BJ (cell line): ENCODE data around the gene TRIM38. TPM values are rescaled to one million over a fixed set of nuclear protein-coding genes. Genes with fewer than 3 reads are reported as not detected.

ENCODE experiments used
- CTCF ChIA-PET: fragments of 350-600 bp; formaldehyde crosslinking; extraction: SDS; loops from one replicate; lab custom pipeline; 2021; ENCODE audit warnings: antibody characterized with exemption, inconsistent platforms; lab: Yijun Ruan, JAX
- POLR2A ChIA-PET: fragments of 300-600 bp; sonication (Branson Sonifier 250); formaldehyde crosslinking; extraction: SDS; loops from one replicate; lab custom pipeline; 2021; ENCODE audit warnings: antibody characterized with exemption; lab: Charles Lee
- DNase-seq: peaks from one replicate; pipeline ENCODE4 v3.0.0-alpha.2; 2011; ENCODE audit warnings: low read depth
- H3K27me3 ChIP-seq: 2 replicates; pipeline ENCODE4 v1.6.0; 2011; ENCODE audit warnings: low read length; ENCODE audit not compliant: control insufficient read depth, insufficient read depth
- H3K36me3 ChIP-seq: 2 replicates; pipeline ENCODE4 v1.5.1; 2011; ENCODE audit warnings: low read length; ENCODE audit not compliant: control insufficient read depth, insufficient read depth
- H3K4me3 ChIP-seq: 2 replicates; pipeline ENCODE4 v1.5.1; 2011; ENCODE audit warnings: low read depth, mild to moderate bottlenecking, control low read depth, low read length
- polyA plus RNA-seq: library from polyadenylated mRNA; depleted of rRNA; stranded (reverse); fragments of >200 nt; gene quantifications from 2 replicates; pipeline ENCODE4 v1.2.3, GENCODE V29; 2011
- TF ChIP-seq, protein P1 (sequence below): IDR thresholded peaks from 2 replicates; pipeline ENCODE4 v1.5.1; 2011; ENCODE audit warnings: low read depth, mild to moderate bottlenecking, control low read depth, inconsistent platforms, low read length, moderate library complexity; ENCODE audit not compliant: insufficient read depth

The TRIM38 gene
- polyA plus RNA-seq, 1 experiment = 4.7 TPM

- Histone ChIP-seq H3K4me3 (no peak overlapping the region), H3K36me3 (no peaks in the 10 kb centered on the region), H3K27me3 (no peaks in the 10 kb centered on the region)
- ChIA-PET POLR2A (no interaction called here), CTCF (no interaction called here)
- TF ChIP-seq, protein P1, sequence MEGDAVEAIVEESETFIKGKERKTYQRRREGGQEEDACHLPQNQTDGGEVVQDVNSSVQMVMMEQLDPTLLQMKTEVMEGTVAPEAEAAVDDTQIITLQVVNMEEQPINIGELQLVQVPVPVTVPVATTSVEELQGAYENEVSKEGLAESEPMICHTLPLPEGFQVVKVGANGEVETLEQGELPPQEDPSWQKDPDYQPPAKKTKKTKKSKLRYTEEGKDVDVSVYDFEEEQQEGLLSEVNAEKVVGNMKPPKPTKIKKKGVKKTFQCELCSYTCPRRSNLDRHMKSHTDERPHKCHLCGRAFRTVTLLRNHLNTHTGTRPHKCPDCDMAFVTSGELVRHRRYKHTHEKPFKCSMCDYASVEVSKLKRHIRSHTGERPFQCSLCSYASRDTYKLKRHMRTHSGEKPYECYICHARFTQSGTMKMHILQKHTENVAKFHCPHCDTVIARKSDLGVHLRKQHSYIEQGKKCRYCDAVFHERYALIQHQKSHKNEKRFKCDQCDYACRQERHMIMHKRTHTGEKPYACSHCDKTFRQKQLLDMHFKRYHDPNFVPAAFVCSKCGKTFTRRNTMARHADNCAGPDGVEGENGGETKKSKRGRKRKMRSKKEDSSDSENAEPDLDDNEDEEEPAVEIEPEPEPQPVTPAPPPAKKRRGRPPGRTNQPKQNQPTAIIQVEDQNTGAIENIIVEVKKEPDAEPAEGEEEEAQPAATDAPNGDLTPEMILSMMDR = no peak
- DNase-seq = no peak
These were observed 31.2 kb upstream of the TRIM38 start for GRCh38 chr6:25931411-25931709.

- Histone ChIP-seq H3K27me3 (no peaks in the 10 kb centered on the region), H3K4me3 (no peak overlapping the region), H3K36me3 (no peaks in the 10 kb centered on the region)
- DNase-seq = no peak
- CTCF ChIA-PET = no interaction called here
- POLR2A ChIA-PET = no interaction called here
- TF ChIP-seq, protein P1 = no peak
These were observed 28.4 kb upstream of the TRIM38 start for GRCh38 chr6:25934156-25934555.

GRCh38 chr6:25934735-25935313 is 27.8 kb upstream of the TRIM38 start:
- no peak overlapping the region for H3K4me3 ChIP-seq
- no peak for DNase-seq
- H3K27me3 ChIP-seq = no peaks in the 10 kb centered on the region
- POLR2A ChIA-PET = no interaction called here
- TF ChIP-seq, protein P1 = no peak
- CTCF ChIA-PET = no interaction called here
- no peaks in the 10 kb centered on the region for H3K36me3 ChIP-seq

GRCh38 chr6:25935953-25936352 is 26.6 kb upstream of the TRIM38 start:
- CTCF ChIA-PET = no interaction called here
- Histone ChIP-seq H3K27me3 (no peaks in the 10 kb centered on the region), H3K4me3 (no peak overlapping the region), H3K36me3 (no peaks in the 10 kb centered on the region)
- no peak for DNase-seq
- TF ChIP-seq, protein P1 = no peak
- POLR2A ChIA-PET = no interaction called here

DNA sequence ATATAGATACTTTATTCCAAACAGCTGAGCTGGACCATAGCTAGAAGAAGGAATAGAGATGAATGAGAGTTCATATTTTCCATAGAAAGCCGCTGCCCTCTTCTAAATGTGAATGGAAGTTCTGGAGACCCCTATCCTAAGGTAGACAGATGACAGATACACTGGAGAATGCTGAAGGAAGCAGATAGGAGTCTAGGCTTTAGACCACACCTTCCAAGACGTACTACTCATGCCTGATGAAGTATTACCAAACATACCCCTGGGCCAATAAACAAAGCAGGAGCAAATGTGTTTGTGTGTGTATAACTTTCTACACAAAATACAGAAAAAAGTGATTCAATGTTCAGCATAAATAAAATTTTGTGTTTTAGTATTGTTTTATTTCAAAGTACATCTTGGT is 23.0 kb upstream of the TRIM38 start:
- H3K36me3 ChIP-seq = no peaks in the 10 kb centered on the region
- H3K4me3 ChIP-seq = no peak overlapping the region
- no peaks in the 10 kb centered on the region for H3K27me3 ChIP-seq
- CTCF ChIA-PET = interaction anchor here (0.7 kb wide), 1 partner anchor 1387 kb away, joined by 3 read pairs; no protein-coding TSS in a partner anchor
- DNase-seq = no peak
- TF ChIP-seq, protein P1 = no peak
- POLR2A ChIA-PET = no interaction called here
